Measurements from ENCODE around the gene KCNH2. TPM values are rescaled to one million over a fixed set of nuclear protein-coding genes. Genes with fewer than 3 reads are reported as not detected.

KCNH2 gene
- total and polyA plus RNA-seq, 2 of the 13 experiments (the other 11 are each of a cell fraction or from before 2014, with no cell fraction given): 0.09 to 0.11 TPM

DNA sequence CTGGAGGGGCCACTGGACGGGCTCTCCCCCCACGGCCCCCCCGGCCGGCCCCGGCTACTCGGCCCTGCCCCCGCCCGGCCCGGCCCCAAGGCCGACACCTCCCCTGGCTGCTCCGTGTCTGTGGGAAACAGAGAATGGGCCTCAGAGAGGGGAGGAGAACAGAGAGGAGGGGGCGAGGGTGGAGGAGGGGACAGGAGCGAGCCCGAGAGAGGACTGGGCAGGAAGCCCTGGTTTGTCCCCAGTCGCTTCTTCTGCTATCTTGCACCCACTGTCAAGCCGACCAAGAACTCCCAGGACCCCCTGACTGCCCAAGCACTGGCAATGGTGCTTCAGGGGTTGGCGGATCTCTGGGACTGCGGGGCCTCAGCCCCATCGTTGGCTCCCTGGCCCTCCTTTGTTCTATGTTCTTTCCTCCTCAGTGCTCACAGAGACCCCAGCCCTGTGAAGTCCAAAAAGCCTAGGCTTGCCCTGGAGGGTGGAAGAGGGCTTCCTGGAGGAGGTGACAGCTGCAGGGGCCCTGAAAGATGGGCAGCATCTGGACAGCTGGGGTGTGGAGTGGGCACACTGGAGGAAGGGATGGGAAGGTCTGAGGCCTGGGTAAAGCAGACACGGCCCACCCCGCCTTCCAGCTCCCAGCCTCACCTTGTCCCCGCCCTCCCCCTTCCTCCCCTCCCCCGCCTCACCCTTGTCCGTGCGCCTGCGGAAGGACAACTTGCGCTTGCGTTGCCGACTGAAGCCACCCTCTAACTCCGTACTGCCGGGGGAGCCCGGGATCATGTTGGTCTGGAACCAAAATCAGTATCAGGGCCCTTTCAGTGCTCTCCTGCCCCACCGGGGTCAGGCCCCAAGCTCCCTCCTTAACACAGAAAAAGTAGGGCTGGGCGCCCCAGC, 30.1 kb downstream of the KCNH2 start (continued):
- TF ChIP-seq, protein P1, sequence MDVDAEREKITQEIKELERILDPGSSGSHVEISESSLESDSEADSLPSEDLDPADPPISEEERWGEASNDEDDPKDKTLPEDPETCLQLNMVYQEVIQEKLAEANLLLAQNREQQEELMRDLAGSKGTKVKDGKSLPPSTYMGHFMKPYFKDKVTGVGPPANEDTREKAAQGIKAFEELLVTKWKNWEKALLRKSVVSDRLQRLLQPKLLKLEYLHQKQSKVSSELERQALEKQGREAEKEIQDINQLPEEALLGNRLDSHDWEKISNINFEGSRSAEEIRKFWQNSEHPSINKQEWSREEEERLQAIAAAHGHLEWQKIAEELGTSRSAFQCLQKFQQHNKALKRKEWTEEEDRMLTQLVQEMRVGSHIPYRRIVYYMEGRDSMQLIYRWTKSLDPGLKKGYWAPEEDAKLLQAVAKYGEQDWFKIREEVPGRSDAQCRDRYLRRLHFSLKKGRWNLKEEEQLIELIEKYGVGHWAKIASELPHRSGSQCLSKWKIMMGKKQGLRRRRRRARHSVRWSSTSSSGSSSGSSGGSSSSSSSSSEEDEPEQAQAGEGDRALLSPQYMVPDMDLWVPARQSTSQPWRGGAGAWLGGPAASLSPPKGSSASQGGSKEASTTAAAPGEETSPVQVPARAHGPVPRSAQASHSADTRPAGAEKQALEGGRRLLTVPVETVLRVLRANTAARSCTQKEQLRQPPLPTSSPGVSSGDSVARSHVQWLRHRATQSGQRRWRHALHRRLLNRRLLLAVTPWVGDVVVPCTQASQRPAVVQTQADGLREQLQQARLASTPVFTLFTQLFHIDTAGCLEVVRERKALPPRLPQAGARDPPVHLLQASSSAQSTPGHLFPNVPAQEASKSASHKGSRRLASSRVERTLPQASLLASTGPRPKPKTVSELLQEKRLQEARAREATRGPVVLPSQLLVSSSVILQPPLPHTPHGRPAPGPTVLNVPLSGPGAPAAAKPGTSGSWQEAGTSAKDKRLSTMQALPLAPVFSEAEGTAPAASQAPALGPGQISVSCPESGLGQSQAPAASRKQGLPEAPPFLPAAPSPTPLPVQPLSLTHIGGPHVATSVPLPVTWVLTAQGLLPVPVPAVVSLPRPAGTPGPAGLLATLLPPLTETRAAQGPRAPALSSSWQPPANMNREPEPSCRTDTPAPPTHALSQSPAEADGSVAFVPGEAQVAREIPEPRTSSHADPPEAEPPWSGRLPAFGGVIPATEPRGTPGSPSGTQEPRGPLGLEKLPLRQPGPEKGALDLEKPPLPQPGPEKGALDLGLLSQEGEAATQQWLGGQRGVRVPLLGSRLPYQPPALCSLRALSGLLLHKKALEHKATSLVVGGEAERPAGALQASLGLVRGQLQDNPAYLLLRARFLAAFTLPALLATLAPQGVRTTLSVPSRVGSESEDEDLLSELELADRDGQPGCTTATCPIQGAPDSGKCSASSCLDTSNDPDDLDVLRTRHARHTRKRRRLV (CRISPR knock-in tag; IDR thresholded peaks at IDR 0.05): no peak
- TF ChIP-seq SIX4 (CRISPR knock-in tag; IDR thresholded peaks at IDR 0.05) (no peak), KLF9 (CRISPR knock-in tag; IDR thresholded peaks at IDR 0.05; ENCODE audit: low read depth) (no peak)

DNA sequence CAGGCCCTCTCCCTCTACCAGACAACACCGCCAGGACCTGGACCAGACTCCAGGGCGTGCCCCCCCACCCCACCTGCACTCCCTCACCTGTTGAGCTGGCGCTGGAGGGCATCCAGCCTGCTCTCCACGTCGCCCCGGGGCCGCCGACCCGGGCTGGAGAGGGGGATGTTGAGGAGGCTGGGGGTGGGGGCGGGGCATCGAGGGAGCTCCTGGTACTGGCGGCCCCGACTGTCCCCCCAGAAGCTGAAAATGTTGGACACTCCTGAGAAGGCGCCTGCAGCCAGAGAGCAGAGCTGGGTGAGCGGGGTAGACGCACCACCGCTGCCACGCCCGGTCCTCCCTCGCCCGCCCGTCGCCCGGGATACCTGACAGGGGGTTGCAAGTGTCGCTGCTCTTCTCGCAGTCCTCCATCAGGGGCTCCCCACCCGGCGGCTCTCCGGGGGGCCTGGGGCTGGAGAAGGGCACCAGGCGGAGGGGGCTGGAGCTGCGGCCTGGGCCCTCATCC, 30.8 kb downstream of the KCNH2 start:
- DNase-seq (ENCODE audit: low spot score): no peak
- Histone ChIP-seq H3K4me2 (ENCODE audit: low read depth, low read length) (no peak overlapping the region), H3K27me3 (ENCODE audit: control insufficient read depth in 1 of 2, insufficient read depth in 2 of 2, low read length in 2 of 2) (peaks cover 9 to 53% of the 10 kb centered on the region in 2 experiments), H3K79me2 (ENCODE audit: insufficient read depth, low read length) (no peaks in the 10 kb centered on the region), H4K20me1 (ENCODE audit: insufficient read depth, low read length) (no peaks in the 10 kb centered on the region), H3K9me3 (ENCODE audit: low read length) (no peaks in the 10 kb centered on the region), H3K36me3 (replicated peaks in 1 of 2; ENCODE audit: control insufficient read depth in 1 of 2, insufficient read depth in 2 of 2, low read length in 2 of 2) (no peaks in the 10 kb centered on the region), H3K27ac (ENCODE audit: extremely low read length, insufficient read depth, low read length) (no peak overlapping the region), H3K4me1 (ENCODE audit: insufficient read depth, low read length) (no peaks in the 10 kb centered on the region), H2AFZ (ENCODE audit: low read length) (no peak overlapping the region), H3K4me3 (replicated peaks in 1 of 3; ENCODE audit: insufficient read depth in 1 of 3, low read depth in 2 of 3, low read length in 3 of 3) (no peak overlapping the region), H3K9ac (ENCODE audit: insufficient read depth, low read depth, low read length) (no peak overlapping the region)
- ChIA-PET POLR2A (no interaction called here), CTCF (ENCODE audit: low intra/inter-chr PET ratio, low total read pairs) (no interaction called here)
- no CpG with 5 or more reads among the region's 31 CpGs for WGBS (ENCODE audit: low lambda C conversion rate)
- no peak for FAIRE-seq
- BruUV-seq (replicated peaks): no TSS peak
- ATAC-seq: no peak
- in situ Hi-C loops (cut with HindIII; ENCODE audit: extremely low pct_ligation_motif_present, low pct_unique_long_range_greater_than_20kb): no loop called here
- intact Hi-C loops (cut with micrococcal nuclease; ENCODE audit: unreplicated experiment): no loop called here
- no peak for TF ChIP-seq TMF1 (CRISPR knock-in tag; IDR thresholded peaks at IDR 0.05; ENCODE audit: low read depth)
- no peak for TF ChIP-seq MAFF (IDR thresholded peaks at IDR 0.05; ENCODE audit: low read depth, low read length)
- TF ChIP-seq FOXA1 (IDR thresholded peaks at IDR 0.05): no peak
- no peak for TF ChIP-seq FOXA1 (CRISPR knock-in tag; IDR thresholded peaks at IDR 0.05)
- no peak for TF ChIP-seq ZZZ3 (CRISPR knock-in tag; IDR thresholded peaks at IDR 0.05; ENCODE audit: borderline replicate concordance)
- no peak for TF ChIP-seq HCFC1 (IDR thresholded peaks at IDR 0.05; ENCODE audit: low read depth, low read length)
- TF ChIP-seq, protein P2, sequence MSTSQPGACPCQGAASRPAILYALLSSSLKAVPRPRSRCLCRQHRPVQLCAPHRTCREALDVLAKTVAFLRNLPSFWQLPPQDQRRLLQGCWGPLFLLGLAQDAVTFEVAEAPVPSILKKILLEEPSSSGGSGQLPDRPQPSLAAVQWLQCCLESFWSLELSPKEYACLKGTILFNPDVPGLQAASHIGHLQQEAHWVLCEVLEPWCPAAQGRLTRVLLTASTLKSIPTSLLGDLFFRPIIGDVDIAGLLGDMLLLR (CRISPR knock-in tag; IDR thresholded peaks at IDR 0.05): no peak
- TF ChIP-seq, protein P3, sequence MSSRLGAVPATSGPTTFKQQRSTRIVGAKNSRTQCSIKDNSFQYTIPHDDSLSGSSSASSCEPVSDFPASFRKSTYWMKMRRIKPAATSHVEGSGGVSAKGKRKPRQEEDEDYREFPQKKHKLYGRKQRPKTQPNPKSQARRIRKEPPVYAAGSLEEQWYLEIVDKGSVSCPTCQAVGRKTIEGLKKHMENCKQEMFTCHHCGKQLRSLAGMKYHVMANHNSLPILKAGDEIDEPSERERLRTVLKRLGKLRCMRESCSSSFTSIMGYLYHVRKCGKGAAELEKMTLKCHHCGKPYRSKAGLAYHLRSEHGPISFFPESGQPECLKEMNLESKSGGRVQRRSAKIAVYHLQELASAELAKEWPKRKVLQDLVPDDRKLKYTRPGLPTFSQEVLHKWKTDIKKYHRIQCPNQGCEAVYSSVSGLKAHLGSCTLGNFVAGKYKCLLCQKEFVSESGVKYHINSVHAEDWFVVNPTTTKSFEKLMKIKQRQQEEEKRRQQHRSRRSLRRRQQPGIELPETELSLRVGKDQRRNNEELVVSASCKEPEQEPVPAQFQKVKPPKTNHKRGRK (CRISPR knock-in tag; IDR thresholded peaks at IDR 0.05): no peak
- TF ChIP-seq ZBTB1 (CRISPR knock-in tag; IDR thresholded peaks at IDR 0.05; ENCODE audit: borderline replicate concordance): no peak
- no peak for TF ChIP-seq ZNF136 (CRISPR knock-in tag; IDR thresholded peaks at IDR 0.05; ENCODE audit: low read depth)

All from HepG2 (cell line).